Endodermal cell (in vitro differentiated cells): ENCODE measurements around the gene GALNT14. TPM values are rescaled to one million over a fixed set of nuclear protein-coding genes. Genes with fewer than 3 reads are reported as not detected.

ENCODE experiments used
- DNase-seq: peaks from one replicate; pipeline ENCODE4 v3.0.0-alpha.2; 2017
- H3K27ac ChIP-seq: 2 replicates; pipeline ENCODE4 v1.5.1; 2013; ENCODE audit warnings: mild to moderate bottlenecking, low read depth, low read length, moderate library complexity
- H3K27me3 ChIP-seq: 2 replicates; pipeline ENCODE4 v1.6.1; 2013; ENCODE audit warnings: mild to moderate bottlenecking, low read length, moderate library complexity; ENCODE audit not compliant: insufficient read depth, control insufficient read depth, poor library complexity, severe bottlenecking
- H3K36me3 ChIP-seq: 2 replicates; pipeline ENCODE4 v1.7.0; 2013; ENCODE audit warnings: mild to moderate bottlenecking, low read length, moderate library complexity; ENCODE audit not compliant: control insufficient read depth, insufficient read depth
- H3K4me1 ChIP-seq: one replicate; pipeline ENCODE4 v1.7.0; 2013; ENCODE audit warnings: low read length; ENCODE audit not compliant: control insufficient read depth, insufficient read depth
- H3K4me3 ChIP-seq: 2 replicates; pipeline ENCODE4 v1.5.1; 2013; ENCODE audit warnings: mild to moderate bottlenecking, low read length, moderate library complexity
- H3K9ac ChIP-seq: 2 replicates; pipeline ENCODE4 v1.6.1; 2013; ENCODE audit warnings: mild to moderate bottlenecking, low read length, moderate library complexity; ENCODE audit not compliant: poor library complexity, severe bottlenecking; ENCODE audit errors: extremely low read depth
- H3K9me3 ChIP-seq: 2 replicates; pipeline ENCODE4 v1.6.1; 2013; ENCODE audit warnings: mild to moderate bottlenecking, low read length, moderate library complexity; ENCODE audit not compliant: control insufficient read depth
- H3K27ac Mint-ChIP-seq: 2 replicates; pipeline ENCODE4 v1.8.0; 2020; ENCODE audit warnings: mixed read lengths
- H3K27me3 Mint-ChIP-seq: 2 replicates; pipeline ENCODE4 v1.8.0; 2021; ENCODE audit warnings: mild to moderate bottlenecking, mixed read lengths; ENCODE audit not compliant: insufficient read depth
- H3K36me3 Mint-ChIP-seq: 2 replicates; pipeline ENCODE4 v1.8.0; 2020; ENCODE audit warnings: low read depth, mixed read lengths
- H3K4me1 Mint-ChIP-seq: 2 replicates; pipeline ENCODE4 v1.8.0; 2020; ENCODE audit warnings: mixed read lengths
- H3K4me3 Mint-ChIP-seq: 2 replicates; pipeline ENCODE4 v1.8.0; 2020; ENCODE audit warnings: mild to moderate bottlenecking, moderate library complexity, mixed read lengths
- H3K9me3 Mint-ChIP-seq: 2 replicates; pipeline ENCODE4 v1.8.0; 2020; ENCODE audit warnings: mild to moderate bottlenecking, mixed read lengths
- WGBS, 2 experiments: methylation state at CpG; one replicate each; pipeline versions ENCODE4 v1.1.5 to v1.1.7; 2013; ENCODE audit warnings: missing lambda C conversion rate in 2 of 2, mixed read lengths in 1 of 2; ENCODE audit not compliant: insufficient coverage in 1 of 2, insufficient read length in 1 of 2; 5-methylcytosine and 5-hydroxymethylcytosine counted together
- total RNA-seq, 2 donors: library from RNA; stranded (reverse); fragmentation: NEBNext Ultra II Directional in 1 of 2; extraction: Animal tissue kit (Norgen Biotek cat#: 25700) in 1 of 2; gene quantifications; 2 replicates in 1 of 2; 3 replicates in 1 of 2; pipeline ENCODE4 v1.2.1, GENCODE V29; 2021
- TF ChIP-seq, protein P1 (sequence below): fragments of 200-600 bp; sonication (generic); conservative IDR thresholded peaks from 2 replicates; pipeline ENCODE4 v1.5.0; 2021; ENCODE audit warnings: antibody characterized with exemption, mild to moderate bottlenecking

The GALNT14 gene
- total RNA-seq, 2 donors from 2014 or later = 1.4 TPM

DNA sequence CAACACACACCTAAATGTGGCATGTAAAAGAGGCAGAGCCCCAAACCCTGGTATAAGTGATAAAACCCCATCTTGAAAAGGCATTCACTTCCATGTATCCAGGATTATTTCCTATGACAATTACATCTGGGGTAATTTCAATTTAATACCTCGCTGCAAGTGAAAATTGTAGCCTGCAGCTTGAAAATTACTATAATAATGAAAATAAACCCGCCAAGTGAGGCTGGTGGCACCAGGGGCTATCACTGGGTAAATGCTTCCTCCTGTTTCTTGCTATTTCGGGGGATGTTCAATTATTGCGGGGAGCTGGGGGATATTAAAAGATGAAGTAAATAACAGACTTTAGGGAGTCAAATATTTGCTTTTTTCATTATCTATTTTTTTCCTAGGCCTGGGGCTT lies 171.5 kb downstream of the GALNT14 start:
- WGBS, 2 experiments = 83 to 95% methylated on average over 1 to 4 of the region's 4 CpGs
- Histone ChIP-seq H3K4me1 (no peaks in the 10 kb centered on the region), H3K9me3 (no peaks in the 10 kb centered on the region), H3K27me3 (no peaks in the 10 kb centered on the region), H3K4me3 (no peak overlapping the region), H3K9ac (no peak overlapping the region), H3K36me3 (no peaks in the 10 kb centered on the region), H3K27ac (no peak overlapping the region)
- DNase-seq = no peak
- H3K9me3 Mint-ChIP-seq = no peaks in the 10 kb centered on the region
- H3K27me3 Mint-ChIP-seq = peaks cover 1% of the 10 kb centered on the region
- H3K36me3 Mint-ChIP-seq = no peaks in the 10 kb centered on the region
- no peak overlapping the region for H3K4me3 Mint-ChIP-seq
- H3K4me1 Mint-ChIP-seq = no peaks in the 10 kb centered on the region
- TF ChIP-seq, protein P1, sequence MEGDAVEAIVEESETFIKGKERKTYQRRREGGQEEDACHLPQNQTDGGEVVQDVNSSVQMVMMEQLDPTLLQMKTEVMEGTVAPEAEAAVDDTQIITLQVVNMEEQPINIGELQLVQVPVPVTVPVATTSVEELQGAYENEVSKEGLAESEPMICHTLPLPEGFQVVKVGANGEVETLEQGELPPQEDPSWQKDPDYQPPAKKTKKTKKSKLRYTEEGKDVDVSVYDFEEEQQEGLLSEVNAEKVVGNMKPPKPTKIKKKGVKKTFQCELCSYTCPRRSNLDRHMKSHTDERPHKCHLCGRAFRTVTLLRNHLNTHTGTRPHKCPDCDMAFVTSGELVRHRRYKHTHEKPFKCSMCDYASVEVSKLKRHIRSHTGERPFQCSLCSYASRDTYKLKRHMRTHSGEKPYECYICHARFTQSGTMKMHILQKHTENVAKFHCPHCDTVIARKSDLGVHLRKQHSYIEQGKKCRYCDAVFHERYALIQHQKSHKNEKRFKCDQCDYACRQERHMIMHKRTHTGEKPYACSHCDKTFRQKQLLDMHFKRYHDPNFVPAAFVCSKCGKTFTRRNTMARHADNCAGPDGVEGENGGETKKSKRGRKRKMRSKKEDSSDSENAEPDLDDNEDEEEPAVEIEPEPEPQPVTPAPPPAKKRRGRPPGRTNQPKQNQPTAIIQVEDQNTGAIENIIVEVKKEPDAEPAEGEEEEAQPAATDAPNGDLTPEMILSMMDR = no peak
- H3K27ac Mint-ChIP-seq = no peak overlapping the region

DNA sequence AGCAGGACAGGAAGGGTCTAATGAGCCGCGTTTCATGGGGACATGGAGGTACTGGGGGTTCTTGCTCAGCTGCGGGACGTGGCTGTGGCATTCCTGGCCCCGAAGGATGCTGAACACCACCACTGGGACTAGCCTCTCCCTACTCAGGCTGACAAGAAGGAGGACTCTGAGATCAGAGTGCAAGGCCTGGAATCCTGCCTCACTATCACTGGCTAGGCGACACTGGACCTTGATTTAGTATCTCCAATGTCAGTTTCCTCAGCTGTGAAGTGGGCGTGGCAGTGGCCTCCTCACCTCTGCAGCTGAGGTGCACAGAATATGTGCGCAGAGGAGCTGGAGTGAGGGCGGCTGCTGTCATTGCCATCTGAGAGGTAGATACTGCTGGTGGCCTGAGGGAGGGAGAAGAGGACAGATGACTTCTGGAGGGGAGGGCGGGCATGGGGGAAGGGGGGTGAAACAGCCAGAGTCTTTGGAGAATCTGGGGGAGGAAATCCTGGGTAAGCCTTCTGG lies 173.2 kb downstream of the GALNT14 start:
- H3K9ac ChIP-seq = no peak overlapping the region
- Mint-ChIP-seq H3K27ac (no peak overlapping the region), H3K4me1 (no peaks in the 10 kb centered on the region), H3K9me3 (no peaks in the 10 kb centered on the region), H3K4me3 (no peak overlapping the region), H3K27me3 (peaks cover 1% of the 10 kb centered on the region), H3K36me3 (no peaks in the 10 kb centered on the region)
- no peaks in the 10 kb centered on the region for H3K4me1 ChIP-seq
- no peaks in the 10 kb centered on the region for H3K9me3 ChIP-seq
- H3K4me3 ChIP-seq = no peak overlapping the region
- no peak overlapping the region for H3K27ac ChIP-seq
- H3K36me3 ChIP-seq = no peaks in the 10 kb centered on the region
- no peak for DNase-seq
- H3K27me3 ChIP-seq = no peaks in the 10 kb centered on the region
- TF ChIP-seq, protein P1 = no peak
- WGBS, 2 experiments = 92 to 98% methylated on average over 8 to 10 of the region's 10 CpGs

DNA sequence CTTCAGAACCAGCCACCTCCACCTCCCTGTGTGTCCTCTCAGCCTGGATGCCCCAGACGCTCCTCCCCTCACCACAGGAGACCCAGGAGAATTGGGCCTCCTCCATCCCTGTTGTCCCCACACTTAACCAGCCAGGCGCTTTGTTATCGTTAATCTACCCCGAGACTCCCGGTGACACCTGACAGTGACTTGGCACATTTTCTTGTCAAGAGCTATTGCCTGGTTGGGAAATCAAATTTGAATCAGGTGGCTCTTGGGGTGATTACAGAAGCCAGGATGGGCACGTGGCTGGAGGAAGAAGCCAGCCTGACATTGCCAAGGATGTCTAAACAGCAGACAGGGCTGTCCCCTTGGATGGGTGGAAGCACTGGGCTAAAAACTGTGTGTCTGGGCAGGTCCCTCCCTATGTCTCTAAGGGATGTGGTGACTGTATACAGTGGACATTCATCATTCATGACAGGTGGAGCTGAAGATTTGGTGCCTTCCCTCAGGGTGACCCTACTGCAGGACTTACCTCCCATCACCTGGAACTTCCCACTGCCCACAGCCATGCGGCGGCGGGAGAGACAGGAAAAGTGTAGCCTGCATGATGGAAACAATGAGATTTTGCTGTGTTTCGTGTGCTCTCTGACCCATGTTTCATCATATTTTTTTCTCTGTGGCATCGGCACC lies 173.8 kb downstream of the GALNT14 start:
- 94 to 98% methylated on average over 7 to 11 of the region's 11 CpGs for WGBS, 2 experiments
- peak overlapping the region; percentile 25 for H3K27ac Mint-ChIP-seq
- Histone ChIP-seq H3K27me3 (no peaks in the 10 kb centered on the region), H3K36me3 (no peaks in the 10 kb centered on the region), H3K27ac (no peak overlapping the region), H3K9ac (no peak overlapping the region), H3K4me1 (no peaks in the 10 kb centered on the region), H3K4me3 (no peak overlapping the region), H3K9me3 (no peaks in the 10 kb centered on the region)
- H3K9me3 Mint-ChIP-seq = no peaks in the 10 kb centered on the region
- TF ChIP-seq, protein P1 = no peak
- no peak overlapping the region for H3K4me3 Mint-ChIP-seq
- H3K27me3 Mint-ChIP-seq = peaks cover 1% of the 10 kb centered on the region
- H3K36me3 Mint-ChIP-seq = no peaks in the 10 kb centered on the region
- no peaks in the 10 kb centered on the region for H3K4me1 Mint-ChIP-seq
- no peak for DNase-seq
